Naive B cell (primary cell): Measurements from ENCODE around the gene LRRC61. TPM values are rescaled to one million over a fixed set of nuclear protein-coding genes. Genes with fewer than 3 reads are reported as not detected.
"Not testable (repeated sequence)": the region's sequence is repeated elsewhere in the genome, so short reads cannot be mapped to it uniquely, and the experiment has no call there.

Experiments used
- ATAC-seq, 2 donors: fragments of 150-1000 bp; cut with Tn5 transposase; 2 replicates each; pipeline ENCODE4 v1.10.0; 2021; ENCODE audit warnings: low read depth in 2 of 2, mild to moderate bottlenecking in 2 of 2, moderate library complexity in 2 of 2
- DNase-seq: peaks from one replicate; pipeline ENCODE4 v3.0.0; 2022
- H3K27ac Mint-ChIP-seq, 6 donors: one replicate each; pipeline ENCODE4 v1.8.0; 2020 to 2022; ENCODE audit warnings: mild to moderate bottlenecking in 6 of 6, mixed read lengths in 6 of 6, moderate library complexity in 5 of 6, inconsistent platforms in 2 of 6
- H3K27me3 Mint-ChIP-seq, 3 donors: one replicate each; pipeline ENCODE4 v1.8.0; 2021 to 2022; ENCODE audit warnings: mixed read lengths in 3 of 3, mild to moderate bottlenecking in 1 of 3
- H3K36me3 Mint-ChIP-seq, 2 donors: one replicate each; pipeline ENCODE4 v1.8.0; 2020 to 2022; ENCODE audit warnings: mixed read lengths in 2 of 2, inconsistent platforms in 1 of 2, mild to moderate bottlenecking in 1 of 2
- H3K4me1 Mint-ChIP-seq, 3 donors: one replicate each; pipeline ENCODE4 v1.8.0; 2020 to 2022; ENCODE audit warnings: mixed read lengths in 3 of 3, inconsistent platforms in 1 of 3, mild to moderate bottlenecking in 1 of 3, moderate library complexity in 1 of 3
- H3K4me3 Mint-ChIP-seq, 8 donors: one replicate each; pipeline ENCODE4 v1.8.0; 2020 to 2022; ENCODE audit warnings: mild to moderate bottlenecking in 8 of 8, mixed read lengths in 8 of 8, moderate library complexity in 8 of 8, inconsistent platforms in 2 of 8
- H3K9me3 Mint-ChIP-seq, 7 donors: one replicate each; pipeline ENCODE4 v1.8.0; 2020 to 2022; ENCODE audit warnings: mixed read lengths in 7 of 7, mild to moderate bottlenecking in 5 of 7, inconsistent platforms in 2 of 7, moderate library complexity in 1 of 7
- polyA plus RNA-seq, 6 donors: library from polyadenylated mRNA; unstranded; fragments of 300-500 nt; fragmentation: Illumina TruSeq; gene quantifications; one replicate each; pipeline ENCODE4 v1.2.3, GENCODE V29; 2021; ENCODE audit warnings: low read depth in 6 of 6

Gene LRRC61
- polyA plus RNA-seq, 6 donors from 2014 or later = 15.2 to 28.6 (median 25.4) TPM

DNA sequence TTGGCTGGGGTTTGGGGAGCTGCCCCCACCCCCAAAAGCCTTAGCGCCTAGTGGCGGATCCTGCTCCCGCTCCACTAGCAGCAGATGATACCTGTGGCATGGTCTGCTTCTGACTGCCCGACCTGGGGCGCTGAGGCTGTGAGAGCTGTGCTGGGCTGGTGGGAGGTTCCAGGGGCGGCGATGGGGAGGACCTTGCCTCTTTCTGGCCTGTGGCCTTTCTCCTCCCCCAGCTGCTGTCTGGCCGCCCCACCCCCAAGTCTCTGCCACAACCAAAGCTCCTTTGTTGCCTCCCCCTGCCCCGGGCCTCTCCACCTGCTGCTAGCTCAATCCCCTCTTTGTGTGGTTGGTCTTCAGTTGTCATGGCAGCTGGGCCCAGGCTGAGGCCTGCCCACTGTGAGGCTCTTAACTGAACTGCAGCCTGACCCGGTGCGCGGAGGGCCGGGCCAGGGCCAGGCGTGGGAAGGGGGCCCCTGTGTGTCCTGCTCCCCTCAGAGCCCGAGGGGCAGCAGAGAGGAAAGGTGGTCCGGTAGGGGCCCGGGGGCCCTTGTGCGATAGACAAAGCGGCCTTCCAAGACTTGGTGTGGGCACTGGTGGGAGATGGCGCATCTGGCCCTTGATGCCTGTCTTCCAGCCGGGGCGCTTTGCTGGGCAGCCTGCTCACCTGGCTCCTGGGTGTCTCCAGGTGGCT lies 60.7 kb downstream of the LRRC61 start:
- Mint-ChIP-seq H3K4me1 (peaks cover 22 to 41% (median 24%) of the 10 kb centered on the region in 3 donors), H3K36me3 (no peaks in the 10 kb centered on the region), H3K27ac (no peak overlapping the region), H3K4me3 (no peak overlapping the region), H3K27me3 (no peaks in the 10 kb centered on the region), H3K9me3 (no peaks in the 10 kb centered on the region)
- no peak for ATAC-seq
- no peak for DNase-seq

- H3K36me3 Mint-ChIP-seq = no peaks in the 10 kb centered on the region
- H3K9me3 Mint-ChIP-seq = no peaks in the 10 kb centered on the region
- H3K27me3 Mint-ChIP-seq = no peaks in the 10 kb centered on the region
- DNase-seq (no peak), ATAC-seq (no peak)
- H3K27ac Mint-ChIP-seq = no peak overlapping the region
- H3K4me1 Mint-ChIP-seq = peaks cover 20 to 39% (median 22%) of the 10 kb centered on the region in 3 donors
- H3K4me3 Mint-ChIP-seq = no peak overlapping the region
Observed at GRCh38 chr7:150384406-150385301, 61.5 kb downstream of the LRRC61 start.

DNA sequence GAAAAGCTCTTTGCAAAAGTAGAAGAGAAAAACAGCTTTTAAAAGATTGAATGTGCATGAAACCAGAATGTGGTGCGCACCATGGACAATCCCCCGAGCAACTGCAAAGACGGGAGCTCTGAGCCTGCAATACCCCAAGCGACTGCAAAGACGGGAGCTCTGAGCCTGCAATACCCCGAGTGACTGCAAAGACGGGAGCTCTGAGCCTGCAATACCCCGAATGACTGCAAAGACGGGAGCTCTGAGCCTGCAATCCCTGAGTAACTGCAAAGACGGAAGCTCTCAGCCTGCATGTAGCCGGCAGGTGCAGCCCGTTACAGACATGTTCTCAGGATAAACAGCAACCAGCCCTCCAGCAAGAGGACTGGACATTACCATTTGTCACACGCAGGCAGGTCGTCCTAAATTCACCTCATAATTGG lies 62.2 kb downstream of the LRRC61 start:
- Mint-ChIP-seq H3K4me1 (peaks cover 14 to 32% (median 16%) of the 10 kb centered on the region in 3 donors), H3K4me3 (no peak overlapping the region), H3K9me3 (no peaks in the 10 kb centered on the region), H3K27ac (no peak overlapping the region), H3K36me3 (no peaks in the 10 kb centered on the region), H3K27me3 (no peaks in the 10 kb centered on the region)
- ATAC-seq = no peak
- no peak for DNase-seq

DNA sequence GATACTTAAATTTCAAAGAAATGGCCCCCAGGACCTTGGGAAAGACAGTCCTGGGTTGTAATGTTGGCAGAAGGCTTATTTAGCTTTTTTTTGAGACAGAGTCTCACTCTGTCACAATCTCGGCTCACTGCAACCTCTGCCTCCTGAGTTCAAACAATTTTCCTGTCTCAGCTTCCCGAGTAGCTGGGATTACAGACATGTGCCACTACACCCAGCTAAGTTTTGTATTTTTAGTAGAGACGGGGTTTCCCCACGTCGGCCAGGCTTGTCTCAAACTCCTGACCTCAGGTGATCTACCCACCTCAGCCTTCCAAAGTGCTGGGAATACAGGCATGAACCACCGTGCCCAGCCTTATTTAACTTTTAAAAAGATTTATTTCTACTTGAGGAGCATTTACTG lies 62.7 kb downstream of the LRRC61 start:
- H3K9me3 Mint-ChIP-seq = not testable (repeated sequence)

More for the DNA sequence above, 62.7 kb downstream of the LRRC61 start:
- not testable (repeated sequence) for DNase-seq, H3K36me3 Mint-ChIP-seq, ATAC-seq, H3K27me3 Mint-ChIP-seq, H3K27ac Mint-ChIP-seq, H3K4me3 Mint-ChIP-seq
- peaks cover 8 to 26% (median 10%) of the 10 kb centered on the region in 3 donors for H3K4me1 Mint-ChIP-seq

Other genes starting within 250 kb of the LRRC61 start
- 1 to 10 TPM in 5 of 6 donors, not detected in 1; 1.3 to 7.6 (median 6.2) TPM for gene ACTR3C, start 190 bp downstream of the LRRC61 start, polyA plus RNA-seq
- gene RARRES2, start 18.3 kb downstream of the LRRC61 start, polyA plus RNA-seq = not detected
- gene REPIN1, start 45.5 kb downstream of the LRRC61 start, polyA plus RNA-seq = 100 to 1,000 TPM in 1 of 6 donors, 10 to 100 TPM in 5; 46.3 to 115 (median 68.5) TPM
- 1 to 10 TPM; 1.4 to 8.9 (median 4.5) TPM for gene ZNF775, start 56.0 kb downstream of the LRRC61 start, polyA plus RNA-seq
- under 1 TPM in 4 of 6 donors, not detected in 2; 0.07 to 0.22 (median 0.08) TPM for gene GIMAP8, start 127.3 kb downstream of the LRRC61 start, polyA plus RNA-seq
- 1 to 10 TPM in 5 of 6 donors, under 1 TPM in 1; 0.36 to 5.2 (median 1.5) TPM for gene GIMAP7, start 191.5 kb downstream of the LRRC61 start, polyA plus RNA-seq
- gene GIMAP4, start 244.0 kb downstream of the LRRC61 start, polyA plus RNA-seq = 1 to 10 TPM in 5 of 6 donors, under 1 TPM in 1; 0.75 to 4.4 (median 1.5) TPM